Measurements from ENCODE around the gene OXCT2.

DNA sequence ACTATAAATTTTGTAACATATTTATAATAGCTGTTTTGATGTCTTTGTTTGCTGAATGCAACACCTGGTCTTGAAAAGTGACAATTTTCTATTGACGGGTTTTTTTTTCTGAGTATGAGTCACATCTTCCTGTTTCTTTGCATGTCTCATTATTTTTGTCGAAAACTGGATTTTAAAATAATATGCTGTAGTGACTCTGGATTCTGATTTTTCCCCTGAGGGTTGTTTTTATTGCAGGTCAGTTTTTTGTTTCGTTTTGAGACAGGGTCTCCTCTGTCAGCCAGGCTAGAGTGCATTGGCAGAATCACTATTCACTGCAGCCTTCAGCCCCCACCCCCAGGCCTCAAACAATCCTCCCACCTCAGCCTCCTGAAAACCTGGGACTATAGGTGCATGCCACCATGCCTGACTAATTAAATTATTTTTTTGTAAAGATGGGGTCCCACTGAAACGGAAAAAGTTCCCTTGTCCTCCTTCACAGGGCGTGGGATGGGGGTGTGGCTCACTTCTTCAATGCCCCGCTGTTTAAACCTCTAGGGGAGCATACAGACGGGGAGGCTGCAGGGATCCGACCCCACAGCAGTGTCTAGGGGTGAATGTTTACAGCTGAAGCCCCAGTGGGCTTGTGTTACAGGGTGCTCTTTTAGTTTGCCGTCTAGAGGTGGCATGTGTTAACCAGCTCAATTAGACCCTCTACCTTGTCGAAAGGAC is 43.8 kb downstream of the OXCT2 start:
- TF ChIP-seq, protein P1, sequence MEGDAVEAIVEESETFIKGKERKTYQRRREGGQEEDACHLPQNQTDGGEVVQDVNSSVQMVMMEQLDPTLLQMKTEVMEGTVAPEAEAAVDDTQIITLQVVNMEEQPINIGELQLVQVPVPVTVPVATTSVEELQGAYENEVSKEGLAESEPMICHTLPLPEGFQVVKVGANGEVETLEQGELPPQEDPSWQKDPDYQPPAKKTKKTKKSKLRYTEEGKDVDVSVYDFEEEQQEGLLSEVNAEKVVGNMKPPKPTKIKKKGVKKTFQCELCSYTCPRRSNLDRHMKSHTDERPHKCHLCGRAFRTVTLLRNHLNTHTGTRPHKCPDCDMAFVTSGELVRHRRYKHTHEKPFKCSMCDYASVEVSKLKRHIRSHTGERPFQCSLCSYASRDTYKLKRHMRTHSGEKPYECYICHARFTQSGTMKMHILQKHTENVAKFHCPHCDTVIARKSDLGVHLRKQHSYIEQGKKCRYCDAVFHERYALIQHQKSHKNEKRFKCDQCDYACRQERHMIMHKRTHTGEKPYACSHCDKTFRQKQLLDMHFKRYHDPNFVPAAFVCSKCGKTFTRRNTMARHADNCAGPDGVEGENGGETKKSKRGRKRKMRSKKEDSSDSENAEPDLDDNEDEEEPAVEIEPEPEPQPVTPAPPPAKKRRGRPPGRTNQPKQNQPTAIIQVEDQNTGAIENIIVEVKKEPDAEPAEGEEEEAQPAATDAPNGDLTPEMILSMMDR (IDR thresholded peaks at IDR 0.05; ENCODE audit: insufficient read depth, low read length): no peak
- no peak for TF ChIP-seq GABPA (IDR thresholded peaks at IDR 0.05; ENCODE audit: low read depth)

Data from HL-60 (cell line).